ENCODE data around the gene CFAP74.

Gene CFAP74

DNA sequence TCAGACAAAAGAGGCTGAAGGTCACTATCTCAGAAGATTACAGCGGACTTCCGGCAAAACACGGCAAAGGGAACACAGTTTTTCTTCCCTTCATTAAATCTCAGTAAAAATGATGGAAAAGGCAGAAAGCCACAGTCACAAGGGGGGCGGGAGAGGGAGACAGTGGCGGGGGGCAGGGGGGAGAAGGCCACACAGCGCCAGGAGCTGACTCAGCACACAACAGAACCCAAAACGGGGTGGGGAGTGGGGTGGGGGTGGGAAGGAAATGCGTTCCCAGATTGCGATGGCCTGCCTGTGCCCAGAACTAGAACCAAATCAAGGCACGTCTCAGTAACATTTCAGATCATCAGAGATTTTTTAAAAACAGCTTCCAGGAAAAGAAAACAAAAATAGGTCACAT, 13.4 kb downstream of the CFAP74 start:
- TF ChIP-seq RAD21 (IDR thresholded peaks at IDR 0.05; ENCODE audit: low read depth) (no peak), ZBTB7A (IDR thresholded peaks at IDR 0.05; ENCODE audit: low read depth) (no peak), TEAD4 (IDR thresholded peaks at IDR 0.05) (no peak), EP300 (IDR thresholded peaks at IDR 0.05; ENCODE audit: borderline replicate concordance) (no peak), TAF1 (IDR thresholded peaks at IDR 0.05; ENCODE audit: low read depth) (no peak), FOXM1 (IDR thresholded peaks at IDR 0.05; ENCODE audit: borderline replicate concordance, low read depth) (no peak), CREB1 (IDR thresholded peaks at IDR 0.05; ENCODE audit: low read depth) (no peak), YY1 (IDR thresholded peaks at IDR 0.05; ENCODE audit: low read depth) (no peak), EGR1 (IDR thresholded peaks at IDR 0.05) (no peak), TCF12 (IDR thresholded peaks at IDR 0.05; ENCODE audit: low read depth) (no peak), NFIC (IDR thresholded peaks at IDR 0.05) (no peak), CEBPB (IDR thresholded peaks at IDR 0.05) (no peak)
- TF ChIP-seq, protein P1, sequence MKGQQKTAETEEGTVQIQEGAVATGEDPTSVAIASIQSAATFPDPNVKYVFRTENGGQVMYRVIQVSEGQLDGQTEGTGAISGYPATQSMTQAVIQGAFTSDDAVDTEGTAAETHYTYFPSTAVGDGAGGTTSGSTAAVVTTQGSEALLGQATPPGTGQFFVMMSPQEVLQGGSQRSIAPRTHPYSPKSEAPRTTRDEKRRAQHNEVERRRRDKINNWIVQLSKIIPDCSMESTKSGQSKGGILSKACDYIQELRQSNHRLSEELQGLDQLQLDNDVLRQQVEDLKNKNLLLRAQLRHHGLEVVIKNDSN (IDR thresholded peaks at IDR 0.05): no peak
- TF ChIP-seq, protein P2, sequence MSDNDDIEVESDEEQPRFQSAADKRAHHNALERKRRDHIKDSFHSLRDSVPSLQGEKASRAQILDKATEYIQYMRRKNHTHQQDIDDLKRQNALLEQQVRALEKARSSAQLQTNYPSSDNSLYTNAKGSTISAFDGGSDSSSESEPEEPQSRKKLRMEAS (IDR thresholded peaks at IDR 0.05): no peak
- TF ChIP-seq, protein P3, sequence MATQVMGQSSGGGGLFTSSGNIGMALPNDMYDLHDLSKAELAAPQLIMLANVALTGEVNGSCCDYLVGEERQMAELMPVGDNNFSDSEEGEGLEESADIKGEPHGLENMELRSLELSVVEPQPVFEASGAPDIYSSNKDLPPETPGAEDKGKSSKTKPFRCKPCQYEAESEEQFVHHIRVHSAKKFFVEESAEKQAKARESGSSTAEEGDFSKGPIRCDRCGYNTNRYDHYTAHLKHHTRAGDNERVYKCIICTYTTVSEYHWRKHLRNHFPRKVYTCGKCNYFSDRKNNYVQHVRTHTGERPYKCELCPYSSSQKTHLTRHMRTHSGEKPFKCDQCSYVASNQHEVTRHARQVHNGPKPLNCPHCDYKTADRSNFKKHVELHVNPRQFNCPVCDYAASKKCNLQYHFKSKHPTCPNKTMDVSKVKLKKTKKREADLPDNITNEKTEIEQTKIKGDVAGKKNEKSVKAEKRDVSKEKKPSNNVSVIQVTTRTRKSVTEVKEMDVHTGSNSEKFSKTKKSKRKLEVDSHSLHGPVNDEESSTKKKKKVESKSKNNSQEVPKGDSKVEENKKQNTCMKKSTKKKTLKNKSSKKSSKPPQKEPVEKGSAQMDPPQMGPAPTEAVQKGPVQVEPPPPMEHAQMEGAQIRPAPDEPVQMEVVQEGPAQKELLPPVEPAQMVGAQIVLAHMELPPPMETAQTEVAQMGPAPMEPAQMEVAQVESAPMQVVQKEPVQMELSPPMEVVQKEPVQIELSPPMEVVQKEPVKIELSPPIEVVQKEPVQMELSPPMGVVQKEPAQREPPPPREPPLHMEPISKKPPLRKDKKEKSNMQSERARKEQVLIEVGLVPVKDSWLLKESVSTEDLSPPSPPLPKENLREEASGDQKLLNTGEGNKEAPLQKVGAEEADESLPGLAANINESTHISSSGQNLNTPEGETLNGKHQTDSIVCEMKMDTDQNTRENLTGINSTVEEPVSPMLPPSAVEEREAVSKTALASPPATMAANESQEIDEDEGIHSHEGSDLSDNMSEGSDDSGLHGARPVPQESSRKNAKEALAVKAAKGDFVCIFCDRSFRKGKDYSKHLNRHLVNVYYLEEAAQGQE (IDR thresholded peaks at IDR 0.05; ENCODE audit: low read depth): no peak

DNA sequence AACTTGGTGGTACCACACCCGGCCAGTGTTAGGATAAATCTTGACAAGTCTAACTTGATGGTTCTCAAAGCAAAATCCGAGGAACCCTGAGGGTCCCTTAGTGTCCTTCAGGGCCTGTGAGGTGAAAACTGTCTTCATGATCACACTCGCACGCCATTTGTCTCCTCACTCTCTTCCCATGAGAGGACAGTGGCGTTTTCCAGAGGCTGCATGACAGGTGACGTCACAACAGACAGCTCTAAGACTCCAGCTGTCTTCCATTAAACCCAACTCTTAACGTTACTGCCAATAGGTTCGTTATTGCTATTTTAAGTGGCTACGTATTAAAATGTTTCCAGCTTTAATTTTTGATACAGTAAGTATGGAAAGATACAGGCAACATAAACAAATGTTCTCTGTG, 13.8 kb downstream of the CFAP74 start:
- TF ChIP-seq CREB1 (IDR thresholded peaks at IDR 0.05; ENCODE audit: low read depth) (no peak), RAD21 (IDR thresholded peaks at IDR 0.05; ENCODE audit: low read depth) (no peak), FOXM1 (IDR thresholded peaks at IDR 0.05; ENCODE audit: borderline replicate concordance, low read depth) (no peak), NFIC (IDR thresholded peaks at IDR 0.05) (no peak), CEBPB (IDR thresholded peaks at IDR 0.05) (no peak), EGR1 (IDR thresholded peaks at IDR 0.05) (no peak), ZBTB7A (IDR thresholded peaks at IDR 0.05; ENCODE audit: low read depth) (no peak), YY1 (IDR thresholded peaks at IDR 0.05; ENCODE audit: low read depth) (no peak), TEAD4 (IDR thresholded peaks at IDR 0.05) (no peak)
- TF ChIP-seq, protein P1 (IDR thresholded peaks at IDR 0.05): no peak
- TF ChIP-seq, protein P3 (IDR thresholded peaks at IDR 0.05; ENCODE audit: low read depth): no peak

DNA sequence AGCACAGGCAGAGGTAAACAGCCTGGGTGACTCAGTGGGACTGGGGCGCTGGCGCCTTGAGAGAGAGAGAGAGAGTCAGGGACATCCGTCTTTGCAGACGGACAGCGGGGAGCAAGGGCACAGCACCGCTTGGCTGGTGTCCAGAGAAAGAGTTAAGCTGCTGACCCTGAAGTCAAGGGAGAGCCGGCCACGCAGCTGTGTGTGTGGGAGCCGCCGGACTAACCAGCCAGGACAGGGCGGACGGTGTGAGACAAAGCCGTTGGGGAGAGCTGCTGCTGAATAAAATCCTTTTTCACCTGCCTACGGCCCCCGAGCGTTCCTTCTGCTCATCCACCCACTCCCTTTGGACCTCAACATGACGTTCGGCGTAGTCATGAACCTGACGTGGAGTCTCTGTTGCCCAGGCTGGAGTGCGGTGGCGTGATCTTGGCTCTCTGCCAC, 14.5 kb downstream of the CFAP74 start:
- TF ChIP-seq CREB1 (IDR thresholded peaks at IDR 0.05; ENCODE audit: low read depth) (no peak), TAF1 (IDR thresholded peaks at IDR 0.05; ENCODE audit: low read depth) (no peak), TCF12 (IDR thresholded peaks at IDR 0.05; ENCODE audit: low read depth) (no peak)
- TF ChIP-seq, protein P1 (IDR thresholded peaks at IDR 0.05): no peak

DNA sequence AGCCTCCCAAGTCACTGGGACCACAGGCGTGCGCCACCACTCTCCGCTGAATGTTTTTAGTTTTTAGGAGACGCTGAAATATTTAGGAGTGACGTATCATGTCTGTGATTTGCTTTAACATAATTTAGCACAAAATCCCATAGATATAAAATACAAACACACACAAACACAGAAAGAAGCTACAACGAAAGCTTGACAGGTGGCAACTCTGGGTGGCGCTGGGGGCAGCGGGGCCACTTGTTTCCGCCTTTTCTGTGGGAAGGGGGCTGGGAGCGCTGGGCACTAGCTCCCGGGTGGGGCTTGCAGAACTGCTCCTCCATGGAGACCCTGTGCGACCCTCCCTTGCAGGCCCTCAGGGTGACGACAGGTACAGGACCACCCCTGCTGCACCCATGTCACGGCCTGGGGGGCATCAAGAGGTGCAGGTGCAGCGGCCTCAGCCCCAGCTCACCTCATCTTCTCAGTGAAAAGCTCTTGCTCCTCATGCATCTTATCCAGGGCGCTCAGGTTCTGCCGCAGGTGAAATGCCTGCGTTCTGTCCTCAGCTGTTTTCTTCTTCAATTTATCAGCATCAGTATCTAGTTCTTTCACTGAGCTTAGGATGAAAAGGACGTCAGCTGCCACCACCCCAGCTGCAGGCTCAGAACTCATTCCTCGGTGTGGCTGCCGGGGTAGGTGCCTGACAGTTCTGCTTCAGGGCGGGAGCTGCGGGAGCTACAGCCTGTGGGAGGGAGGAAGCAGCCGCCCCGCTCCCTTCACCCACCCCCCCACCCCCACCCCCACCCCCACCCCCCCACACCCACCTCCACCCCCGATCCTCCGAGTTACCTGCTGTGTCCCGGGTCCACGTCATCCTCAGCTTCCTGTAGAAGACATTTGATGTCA, 15.3 kb downstream of the CFAP74 start:
- TF ChIP-seq TAF1 (IDR thresholded peaks at IDR 0.05; ENCODE audit: low read depth): no peak
- no peak for TF ChIP-seq RAD21 (IDR thresholded peaks at IDR 0.05; ENCODE audit: low read depth)
- TF ChIP-seq EP300 (IDR thresholded peaks at IDR 0.05; ENCODE audit: borderline replicate concordance): no peak
- TF ChIP-seq YY1 (IDR thresholded peaks at IDR 0.05; ENCODE audit: low read depth): no peak
- no peak for TF ChIP-seq EGR1 (IDR thresholded peaks at IDR 0.05)
- no peak for TF ChIP-seq FOXM1 (IDR thresholded peaks at IDR 0.05; ENCODE audit: borderline replicate concordance, low read depth)
- TF ChIP-seq, protein P2 (IDR thresholded peaks at IDR 0.05): no peak
- no peak for TF ChIP-seq CREB1 (IDR thresholded peaks at IDR 0.05; ENCODE audit: low read depth)
- TF ChIP-seq TCF12 (IDR thresholded peaks at IDR 0.05; ENCODE audit: low read depth): no peak
- TF ChIP-seq NFIC (IDR thresholded peaks at IDR 0.05): no peak
- no peak for TF ChIP-seq ZBTB7A (IDR thresholded peaks at IDR 0.05; ENCODE audit: low read depth)
- no peak for TF ChIP-seq TEAD4 (IDR thresholded peaks at IDR 0.05)
- TF ChIP-seq, protein P1 (IDR thresholded peaks at IDR 0.05): no peak
